Fibroblast of skin of scalp (primary cell): ENCODE results near the gene POLR2J.
"Not testable (repeated sequence)": the region's sequence is repeated elsewhere in the genome, so short reads cannot be mapped to it uniquely, and the experiment has no call there.

ENCODE experiments used
- DNase-seq: peaks from one replicate; pipeline ENCODE4 v3.0.0-alpha.2; 2013

POLR2J gene

GRCh38 chr7:102466097-102466496 is 12.6 kb downstream of the POLR2J start:
- no peak for DNase-seq

GRCh38 chr7:102464577-102465280 is 14.0 kb downstream of the POLR2J start, which contains the start of the genes ALKBH4 and LRWD1:
ALKBH4 (minus strand) TSS chr7:102464863; CDS start chr7:102464836, 27 bp downstream.
LRWD1 (plus strand) TSS chr7:102464984; CDS start chr7:102465081, 97 bp downstream.
- peak; percentile 93 for DNase-seq

GRCh38 chr7:102463841-102464576 is 14.7 kb downstream of the POLR2J start:
- no peak for DNase-seq

GRCh38 chr7:102460467-102460866 is 18.3 kb downstream of the POLR2J start:
- DNase-seq = no peak

GRCh38 chr7:102459221-102459844 is 19.4 kb downstream of the POLR2J start:
- no peak for DNase-seq

- DNase-seq = no peak
These were observed 21.3 kb downstream of the POLR2J start for GRCh38 chr7:102457352-102457924.

GRCh38 chr7:102456327-102456726 is 22.4 kb downstream of the POLR2J start:
- DNase-seq = no peak

GRCh38 chr7:102455596-102455995 is 23.1 kb downstream of the POLR2J start:
- no peak for DNase-seq

- DNase-seq = not testable (repeated sequence)
These were observed 23.8 kb downstream of the POLR2J start for GRCh38 chr7:102454932-102455331.

GRCh38 chr7:102454468-102454867 is 24.3 kb downstream of the POLR2J start:
- no peak for DNase-seq

GRCh38 chr7:102453319-102453718 is 25.4 kb downstream of the POLR2J start:
- DNase-seq = no peak

GRCh38 chr7:102452451-102452850 is 26.3 kb downstream of the POLR2J start:
- DNase-seq = no peak

GRCh38 chr7:102451371-102452054 is 27.2 kb downstream of the POLR2J start:
- no peak for DNase-seq

- DNase-seq = no peak
These were observed 28.5 kb downstream of the POLR2J start for GRCh38 chr7:102450242-102450641.

- DNase-seq = no peak
These were observed 29.6 kb downstream of the POLR2J start for GRCh38 chr7:102449136-102449535.

GRCh38 chr7:102447311-102447710 is 31.4 kb downstream of the POLR2J start:
- DNase-seq = no peak

GRCh38 chr7:102446387-102447156 is 32.1 kb downstream of the POLR2J start:
- DNase-seq = no peak

GRCh38 chr7:102445674-102446071 is 33.0 kb downstream of the POLR2J start:
- no peak for DNase-seq

- DNase-seq = no peak
These were observed 33.6 kb downstream of the POLR2J start for GRCh38 chr7:102444961-102445673.

GRCh38 chr7:102439963-102440795 is 38.5 kb downstream of the POLR2J start:
- peak; percentile 83 for DNase-seq
